ENCODE results near the gene CD48. TPM values are rescaled to one million over a fixed set of nuclear protein-coding genes. Genes with fewer than 3 reads are reported as not detected.
"Not testable (repeated sequence)": the region's sequence is repeated elsewhere in the genome, so short reads cannot be mapped to it uniquely, and the experiment has no call there.

CD48 gene
- total and polyA plus RNA-seq, 3 experiments from 2014 or later, result 224 to 250 (median 234) TPM

GRCh38 chr1:160652065-160652641, 59.5 kb downstream of the CD48 start:
- Mint-ChIP-seq H3K4me3 (peak overlapping the region in 2 of 7 donors; percentile 13 to 20), H3K27ac (peak overlapping the region in 7 of 8 donors; percentile 4 to 94 (median 56)), H3K4me1 (peaks cover 52 to 77% (median 56%) of the 10 kb centered on the region in 3 donors)
- H3K36me3 ChIP-seq (ENCODE audit: insufficient read depth, low read length); H3K27me3 ChIP-seq (ENCODE audit: insufficient read depth, low read length, poor library complexity, severe bottlenecking); H3K4me3 ChIP-seq (ENCODE audit: low read length); DNase-seq; H3K9me3 Mint-ChIP-seq; H3K9me3 ChIP-seq (ENCODE audit: low read length); H3K27ac ChIP-seq (ENCODE audit: low read depth, low read length); H3K36me3 Mint-ChIP-seq; POLR2A ChIA-PET; H3K27me3 Mint-ChIP-seq: not testable (repeated sequence)
- CTCF ChIA-PET, result interaction anchor here (0.9 to 2.4 kb wide), 2 partner anchors 20 to 75 kb away, joined by 3 to 6 read pairs; no protein-coding TSS in a partner anchor
- peaks cover 55% of the 10 kb centered on the region for H3K4me1 ChIP-seq (ENCODE audit: insufficient read depth, low read length)

DNA sequence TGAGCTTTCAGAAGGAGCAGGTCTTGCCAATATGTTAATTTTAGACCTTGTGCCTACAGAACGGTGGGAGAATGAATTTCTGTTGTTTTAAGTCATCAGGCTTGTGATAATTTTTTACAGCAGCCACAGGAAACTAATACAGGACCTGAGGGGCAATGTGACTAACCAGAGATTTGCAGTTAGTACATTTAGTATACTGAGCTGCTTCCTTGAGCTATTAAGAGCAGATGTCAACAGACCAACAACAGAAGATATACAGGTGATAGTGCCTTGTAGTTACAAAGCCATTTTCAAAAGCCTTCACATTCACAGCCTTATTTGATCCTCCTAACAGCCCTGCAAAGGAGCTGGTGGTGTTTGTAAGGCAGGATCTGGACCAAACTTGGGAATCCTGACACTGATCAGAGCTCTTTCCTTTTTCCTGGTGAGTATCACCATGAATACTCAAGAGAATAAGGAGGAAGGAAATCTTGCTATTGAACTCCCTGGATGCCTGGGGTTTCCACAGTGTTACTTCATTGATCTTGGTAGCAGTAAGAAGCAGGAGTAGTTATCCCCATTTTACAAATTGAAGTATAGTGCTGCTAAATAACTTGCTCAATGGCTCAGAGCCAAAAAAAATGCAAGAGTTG, 60.1 kb downstream of the CD48 start:
- no peaks in the 10 kb centered on the region for H3K9me3 Mint-ChIP-seq
- peak overlapping the region in 7 of 8 donors; percentile 4 to 94 (median 56) for H3K27ac Mint-ChIP-seq
- Histone ChIP-seq H3K4me1 (ENCODE audit: insufficient read depth, low read length) (peaks cover 51% of the 10 kb centered on the region), H3K36me3 (ENCODE audit: insufficient read depth, low read length) (no peaks in the 10 kb centered on the region), H3K9me3 (ENCODE audit: low read length) (no peaks in the 10 kb centered on the region), H3K27ac (ENCODE audit: low read depth, low read length) (no peak overlapping the region), H3K4me3 (ENCODE audit: low read length) (no peak overlapping the region), H3K27me3 (ENCODE audit: insufficient read depth, low read length, poor library complexity, severe bottlenecking) (no peaks in the 10 kb centered on the region)
- no peak for DNase-seq
- no peaks in the 10 kb centered on the region for H3K27me3 Mint-ChIP-seq
- ChIA-PET CTCF (interaction anchor here (0.9 to 2.4 kb wide), 3 partner anchors 21 to 75 kb away, joined by 3 to 6 read pairs (median 4); no protein-coding TSS in a partner anchor), POLR2A (interaction anchor here (1.0 kb wide), 1 partner anchor 84 kb away, joined by 3 read pairs; no protein-coding TSS in a partner anchor)
- H3K4me3 Mint-ChIP-seq, result peak overlapping the region in 4 of 7 donors; percentile 3 to 20 (median 8)
- peaks cover 0 to 8% (median 2%) of the 10 kb centered on the region in 3 donors for H3K36me3 Mint-ChIP-seq
- H3K4me1 Mint-ChIP-seq, result peaks cover 51 to 76% (median 52%) of the 10 kb centered on the region in 3 donors

DNA sequence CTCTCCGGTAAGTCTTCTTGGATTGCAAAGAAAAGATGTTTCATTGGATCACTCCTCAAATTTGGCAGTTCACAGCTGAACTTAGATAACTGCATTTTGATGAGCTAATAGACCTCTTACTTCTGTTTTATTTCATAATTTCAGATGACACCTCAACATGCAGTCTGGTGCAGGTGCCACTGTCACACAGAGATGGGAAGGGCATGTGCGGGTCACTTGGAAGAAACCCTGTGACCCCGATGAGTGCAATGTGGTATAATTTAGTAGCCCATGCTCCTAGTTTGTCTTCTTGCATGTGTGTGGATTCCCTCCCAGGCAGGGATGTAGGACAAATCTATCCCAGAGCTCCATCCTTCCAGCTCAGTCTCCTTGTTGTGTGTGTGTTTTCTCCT, 64.3 kb downstream of the CD48 start:
- H3K4me3 ChIP-seq (ENCODE audit: low read length), result peak overlapping the region; percentile 86
- H3K4me1 ChIP-seq (ENCODE audit: insufficient read depth, low read length), result peaks cover 59% of the 10 kb centered on the region
- H3K9me3 ChIP-seq (ENCODE audit: low read length), result no peaks in the 10 kb centered on the region
- POLR2A ChIA-PET, result interaction anchor here (0.6 to 1.4 kb wide), 3 partner anchors 13 to 203 kb away, joined by 3 to 5 read pairs (median 4); no protein-coding TSS in a partner anchor
- peak overlapping the region; percentile 68 for H3K27ac ChIP-seq (ENCODE audit: low read depth, low read length)
- Mint-ChIP-seq H3K4me3 (peak overlapping the region; percentile 94 to 100 (median 99)), H3K9me3 (no peaks in the 10 kb centered on the region), H3K27me3 (no peaks in the 10 kb centered on the region), H3K4me1 (peaks cover 63 to 86% (median 75%) of the 10 kb centered on the region in 3 donors), H3K27ac (peak overlapping the region; percentile 87 to 99 (median 97)), H3K36me3 (peaks cover 12 to 30% (median 22%) of the 10 kb centered on the region in 3 donors)
- H3K27me3 ChIP-seq (ENCODE audit: insufficient read depth, low read length, poor library complexity, severe bottlenecking), result no peaks in the 10 kb centered on the region
- DNase-seq, result no peak
- CTCF ChIA-PET, result interaction anchor here (0.7 to 3.3 kb wide), 8 partner anchors 17 to 60 kb away, joined by 3 to 15 read pairs (median 5); no protein-coding TSS in a partner anchor
- H3K36me3 ChIP-seq (ENCODE audit: insufficient read depth, low read length), result no peaks in the 10 kb centered on the region

GRCh38 chr1:160646711-160647328, 64.8 kb downstream of the CD48 start, which contains the start of gene SLAMF1:
Gene SLAMF1, minus strand, starts transcription at chr1:160647044. Its CDS starts 99 bp downstream, at chr1:160646945.
- peaks cover 59% of the 10 kb centered on the region for H3K4me1 ChIP-seq (ENCODE audit: insufficient read depth, low read length)
- peaks cover 67 to 86% (median 75%) of the 10 kb centered on the region in 3 donors for H3K4me1 Mint-ChIP-seq
- ChIA-PET CTCF (interaction anchor here (0.7 to 3.3 kb wide), 12 partner anchors 16 to 60 kb away, joined by 3 to 15 read pairs (median 5); no protein-coding TSS in a partner anchor), POLR2A (interaction anchor here (0.6 to 1.4 kb wide), 4 partner anchors 12 to 203 kb away, joined by 3 to 5 read pairs (median 4); no protein-coding TSS in a partner anchor)
- H3K27me3 ChIP-seq (ENCODE audit: insufficient read depth, low read length, poor library complexity, severe bottlenecking), result no peaks in the 10 kb centered on the region
- peak within 1 kb of the TSS; percentile 87 to 99 (median 97) for H3K27ac Mint-ChIP-seq
- H3K4me3 ChIP-seq (ENCODE audit: low read length), result peak within 1 kb of the TSS; percentile 86
- H3K36me3 Mint-ChIP-seq, result peaks cover 12 to 30% (median 22%) of the 10 kb centered on the region in 3 donors
- H3K36me3 ChIP-seq (ENCODE audit: insufficient read depth, low read length), result no peaks in the 10 kb centered on the region
- H3K9me3 ChIP-seq (ENCODE audit: low read length), result no peaks in the 10 kb centered on the region
- H3K27ac ChIP-seq (ENCODE audit: low read depth, low read length), result peak within 1 kb of the TSS; percentile 68
- peak in 4 of 5 donors; percentile 19 to 58 (median 50) for DNase-seq
- no peaks in the 10 kb centered on the region for H3K27me3 Mint-ChIP-seq
- H3K4me3 Mint-ChIP-seq, result peak within 1 kb of the TSS; percentile 94 to 100 (median 99)
- H3K9me3 Mint-ChIP-seq, result no peaks in the 10 kb centered on the region

GRCh38 chr1:160646180-160646579, 65.4 kb downstream of the CD48 start:
- H3K27ac ChIP-seq (ENCODE audit: low read depth, low read length), result peak overlapping the region; percentile 68
- peaks cover 59% of the 10 kb centered on the region for H3K4me1 ChIP-seq (ENCODE audit: insufficient read depth, low read length)
- H3K9me3 Mint-ChIP-seq, result no peaks in the 10 kb centered on the region
- no peak for DNase-seq
- peak overlapping the region; percentile 87 to 99 (median 97) for H3K27ac Mint-ChIP-seq
- no peaks in the 10 kb centered on the region for H3K36me3 ChIP-seq (ENCODE audit: insufficient read depth, low read length)
- H3K4me3 ChIP-seq (ENCODE audit: low read length), result peak overlapping the region; percentile 86
- POLR2A ChIA-PET, result interaction anchor here (0.9 to 1.4 kb wide), 3 partner anchors 14 to 32 kb away, joined by 3 to 4 read pairs (median 3); no protein-coding TSS in a partner anchor
- no peaks in the 10 kb centered on the region for H3K9me3 ChIP-seq (ENCODE audit: low read length)
- no peaks in the 10 kb centered on the region for H3K27me3 Mint-ChIP-seq
- CTCF ChIA-PET, result interaction anchor here (0.8 to 3.3 kb wide), 12 partner anchors 16 to 61 kb away, joined by 3 to 15 read pairs (median 5); no protein-coding TSS in a partner anchor
- no peaks in the 10 kb centered on the region for H3K27me3 ChIP-seq (ENCODE audit: insufficient read depth, low read length, poor library complexity, severe bottlenecking)
- peaks cover 66 to 86% (median 75%) of the 10 kb centered on the region in 3 donors for H3K4me1 Mint-ChIP-seq
- peak overlapping the region; percentile 94 to 100 (median 99) for H3K4me3 Mint-ChIP-seq
- peaks cover 14 to 30% (median 22%) of the 10 kb centered on the region in 3 donors for H3K36me3 Mint-ChIP-seq

GRCh38 chr1:160645386-160646130, 66.1 kb downstream of the CD48 start:
- Mint-ChIP-seq H3K27me3 (no peaks in the 10 kb centered on the region), H3K27ac (peak overlapping the region; percentile 87 to 99 (median 97)), H3K36me3 (peaks cover 13 to 32% (median 22%) of the 10 kb centered on the region in 3 donors), H3K4me3 (peak overlapping the region; percentile 94 to 100 (median 99)), H3K4me1 (peaks cover 66 to 86% (median 75%) of the 10 kb centered on the region in 3 donors), H3K9me3 (no peaks in the 10 kb centered on the region)
- H3K9me3 ChIP-seq (ENCODE audit: low read length), result no peaks in the 10 kb centered on the region
- ChIA-PET CTCF (interaction anchor here (0.9 to 3.3 kb wide), 11 partner anchors 11 to 38 kb away, joined by 3 to 15 read pairs (median 5); no protein-coding TSS in a partner anchor), POLR2A (interaction anchor here (1.0 to 1.1 kb wide), 2 partner anchors 9 to 16 kb away, joined by 3 read pairs; no protein-coding TSS in a partner anchor)
- no peaks in the 10 kb centered on the region for H3K36me3 ChIP-seq (ENCODE audit: insufficient read depth, low read length)
- no peak for DNase-seq
- H3K4me3 ChIP-seq (ENCODE audit: low read length), result peak overlapping the region; percentile 86
- H3K27ac ChIP-seq (ENCODE audit: low read depth, low read length), result peak overlapping the region; percentile 68
- H3K4me1 ChIP-seq (ENCODE audit: insufficient read depth, low read length), result peaks cover 59% of the 10 kb centered on the region
- no peaks in the 10 kb centered on the region for H3K27me3 ChIP-seq (ENCODE audit: insufficient read depth, low read length, poor library complexity, severe bottlenecking)

GRCh38 chr1:160644399-160644798, 67.2 kb downstream of the CD48 start:
- Mint-ChIP-seq H3K36me3 (peaks cover 20 to 38% (median 25%) of the 10 kb centered on the region in 3 donors), H3K4me3 (peak overlapping the region; percentile 94 to 100 (median 99)), H3K27me3 (no peaks in the 10 kb centered on the region), H3K4me1 (peaks cover 71 to 88% (median 79%) of the 10 kb centered on the region in 3 donors), H3K27ac (peak overlapping the region; percentile 87 to 99 (median 97)), H3K9me3 (no peaks in the 10 kb centered on the region)
- no peaks in the 10 kb centered on the region for H3K27me3 ChIP-seq (ENCODE audit: insufficient read depth, low read length, poor library complexity, severe bottlenecking)
- peaks cover 68% of the 10 kb centered on the region for H3K4me1 ChIP-seq (ENCODE audit: insufficient read depth, low read length)
- no peak overlapping the region for H3K27ac ChIP-seq (ENCODE audit: low read depth, low read length)
- H3K9me3 ChIP-seq (ENCODE audit: low read length), result no peaks in the 10 kb centered on the region
- POLR2A ChIA-PET, result interaction anchor here (0.6 kb wide), 1 partner anchor 20 kb away, joined by 3 read pairs; no protein-coding TSS in a partner anchor
- DNase-seq, result no peak
- no peaks in the 10 kb centered on the region for H3K36me3 ChIP-seq (ENCODE audit: insufficient read depth, low read length)
- CTCF ChIA-PET, result interaction anchor here (1.1 to 1.6 kb wide), 2 partner anchors 10 to 37 kb away, joined by 3 read pairs; no protein-coding TSS in a partner anchor
- H3K4me3 ChIP-seq (ENCODE audit: low read length), result peak overlapping the region; percentile 86
